Natural killer cell (primary cell): ENCODE data around the gene NGB. TPM values are rescaled to one million over a fixed set of nuclear protein-coding genes. Genes with fewer than 3 reads are reported as not detected.

ENCODE experiments used
- ATAC-seq, 3 donors: fragments of 150-1000 bp in 2 of 3; fragments of 200-7000 bp in 1 of 3; cut with Tn5 transposase; 1 replicate in 1 of 3; 2 replicates in 2 of 3; pipeline ENCODE4 v1.10.0; 2021; ENCODE audit warnings: mild to moderate bottlenecking in 2 of 3, moderate library complexity in 2 of 3
- DNase-seq, 2 donors: peaks; one replicate each; pipeline versions ENCODE4 v3.0.0 to v3.0.0-alpha.2; 2013 to 2021; ENCODE audit warnings: mixed read lengths in 1 of 2
- H3K27ac ChIP-seq: one replicate; pipeline ENCODE4 v1.5.1; 2013; ENCODE audit warnings: mild to moderate bottlenecking, low read length
- H3K27me3 ChIP-seq: one replicate; pipeline ENCODE4 v1.6.1; 2013; ENCODE audit warnings: low read length; ENCODE audit not compliant: control insufficient read depth, insufficient read depth
- H3K36me3 ChIP-seq: one replicate; pipeline ENCODE4 v1.6.1; 2013; ENCODE audit warnings: low read length; ENCODE audit not compliant: control insufficient read depth, insufficient read depth
- H3K4me1 ChIP-seq: one replicate; pipeline ENCODE4 v1.6.1; 2013; ENCODE audit warnings: low read length; ENCODE audit not compliant: control insufficient read depth, insufficient read depth
- H3K4me3 ChIP-seq: one replicate; pipeline ENCODE4 v1.5.1; 2013; ENCODE audit warnings: low read length
- H3K9me3 ChIP-seq: one replicate; pipeline ENCODE4 v1.6.1; 2013; ENCODE audit warnings: low read length; ENCODE audit not compliant: control insufficient read depth, insufficient read depth
- H3K27ac Mint-ChIP-seq, 2 donors: one replicate each; pipeline ENCODE4 v1.8.0; 2022; ENCODE audit warnings: mild to moderate bottlenecking in 2 of 2, mixed read lengths in 2 of 2, moderate library complexity in 1 of 2
- H3K27me3 Mint-ChIP-seq, 2 donors: one replicate each; pipeline ENCODE4 v1.8.0; 2022; ENCODE audit warnings: low read depth in 2 of 2, mixed read lengths in 2 of 2
- H3K36me3 Mint-ChIP-seq: one replicate; pipeline ENCODE4 v1.8.0; 2022; ENCODE audit warnings: mixed read lengths
- H3K4me1 Mint-ChIP-seq, 2 donors: one replicate each; pipeline ENCODE4 v1.8.0; 2022; ENCODE audit warnings: mixed read lengths in 2 of 2
- H3K4me3 Mint-ChIP-seq: one replicate; pipeline ENCODE4 v1.8.0; 2022; ENCODE audit warnings: mild to moderate bottlenecking, moderate library complexity, mixed read lengths
- H3K9me3 Mint-ChIP-seq, 2 donors: one replicate each; pipeline ENCODE4 v1.8.0; 2022; ENCODE audit warnings: mixed read lengths in 2 of 2
- WGBS: methylation state at CpG from one replicate; pipeline ENCODE4 v1.1.7; 2013; ENCODE audit warnings: missing lambda C conversion rate; ENCODE audit not compliant: insufficient coverage; 5-methylcytosine and 5-hydroxymethylcytosine counted together
- intact Hi-C: fragments of 100-400 bp; cut with micrococcal nuclease; formaldehyde crosslinking; loops from one replicate; pipeline ENCODE4 v1.14.2; 2022
- total RNA-seq, 4 donors: library from RNA; stranded (reverse); fragments of 120-200 nt in 1 of 4; gene quantifications; one replicate each; pipeline versions ENCODE4 v1.2.3 to v1.2.4, GENCODE V29; 2013 to 2022
- TF ChIP-seq, protein P1 (sequence below): fragments of 200-600 bp; IDR thresholded peaks from one replicate; pipeline ENCODE4 v1.8.0; 2022; ENCODE audit warnings: antibody characterized with exemption

NGB gene
- total RNA-seq, 3 donors from 2014 or later (not counting 1 experiment from before 2014, with no cell fraction given) = not detected

DNA sequence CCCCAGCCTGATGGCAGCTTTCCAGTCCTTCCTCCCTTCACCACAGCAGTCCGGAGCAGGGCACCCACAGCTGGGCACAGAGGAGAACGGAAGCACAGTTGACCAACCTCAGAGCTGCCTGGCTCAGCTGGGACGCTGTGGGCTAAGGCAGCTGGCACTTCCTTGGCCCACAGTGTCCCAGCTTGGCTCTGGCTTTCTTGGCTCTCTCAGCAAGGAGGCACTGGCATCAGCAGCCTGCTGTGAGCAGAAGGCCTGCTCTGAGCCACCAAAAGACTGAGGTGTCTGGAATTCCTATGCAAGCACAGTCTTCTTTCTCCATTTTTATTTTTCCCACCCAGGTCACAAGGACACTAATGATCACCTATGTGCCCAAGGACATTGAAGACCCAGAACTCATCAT, 32.6 kb downstream of the NGB start:
- no peaks in the 10 kb centered on the region for H3K9me3 ChIP-seq
- H3K9me3 Mint-ChIP-seq = no peaks in the 10 kb centered on the region
- peaks cover 8% of the 10 kb centered on the region for H3K4me1 ChIP-seq
- 82% methylated on average over 3 of the region's 3 CpGs for WGBS
- intact Hi-C loops = no loop called here
- H3K27me3 ChIP-seq = no peaks in the 10 kb centered on the region
- H3K36me3 Mint-ChIP-seq = no peaks in the 10 kb centered on the region
- ATAC-seq (no peak), DNase-seq (no peak)
- H3K27me3 Mint-ChIP-seq = peaks cover 0 to 6% of the 10 kb centered on the region in 2 donors
- TF ChIP-seq, protein P1, sequence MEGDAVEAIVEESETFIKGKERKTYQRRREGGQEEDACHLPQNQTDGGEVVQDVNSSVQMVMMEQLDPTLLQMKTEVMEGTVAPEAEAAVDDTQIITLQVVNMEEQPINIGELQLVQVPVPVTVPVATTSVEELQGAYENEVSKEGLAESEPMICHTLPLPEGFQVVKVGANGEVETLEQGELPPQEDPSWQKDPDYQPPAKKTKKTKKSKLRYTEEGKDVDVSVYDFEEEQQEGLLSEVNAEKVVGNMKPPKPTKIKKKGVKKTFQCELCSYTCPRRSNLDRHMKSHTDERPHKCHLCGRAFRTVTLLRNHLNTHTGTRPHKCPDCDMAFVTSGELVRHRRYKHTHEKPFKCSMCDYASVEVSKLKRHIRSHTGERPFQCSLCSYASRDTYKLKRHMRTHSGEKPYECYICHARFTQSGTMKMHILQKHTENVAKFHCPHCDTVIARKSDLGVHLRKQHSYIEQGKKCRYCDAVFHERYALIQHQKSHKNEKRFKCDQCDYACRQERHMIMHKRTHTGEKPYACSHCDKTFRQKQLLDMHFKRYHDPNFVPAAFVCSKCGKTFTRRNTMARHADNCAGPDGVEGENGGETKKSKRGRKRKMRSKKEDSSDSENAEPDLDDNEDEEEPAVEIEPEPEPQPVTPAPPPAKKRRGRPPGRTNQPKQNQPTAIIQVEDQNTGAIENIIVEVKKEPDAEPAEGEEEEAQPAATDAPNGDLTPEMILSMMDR = no peak
- no peak overlapping the region for H3K27ac Mint-ChIP-seq
- no peak overlapping the region for H3K4me3 ChIP-seq
- no peak overlapping the region for H3K4me3 Mint-ChIP-seq
- no peaks in the 10 kb centered on the region for H3K36me3 ChIP-seq
- H3K27ac ChIP-seq = no peak overlapping the region
- peaks cover 0 to 4% of the 10 kb centered on the region in 2 donors for H3K4me1 Mint-ChIP-seq

- H3K9me3 Mint-ChIP-seq = no peaks in the 10 kb centered on the region
- H3K36me3 Mint-ChIP-seq = no peaks in the 10 kb centered on the region
- DNase-seq = no peak
- H3K9me3 ChIP-seq = no peaks in the 10 kb centered on the region
- H3K27ac ChIP-seq = no peak overlapping the region
- WGBS = 74% methylated on average over 7 of the region's 7 CpGs
- H3K27ac Mint-ChIP-seq = no peak overlapping the region
- ATAC-seq = no peak
- H3K4me1 Mint-ChIP-seq = peaks cover 0 to 4% of the 10 kb centered on the region in 2 donors
- no peak overlapping the region for H3K4me3 Mint-ChIP-seq
- no peak overlapping the region for H3K4me3 ChIP-seq
- no peaks in the 10 kb centered on the region for H3K4me1 ChIP-seq
- H3K27me3 ChIP-seq = no peaks in the 10 kb centered on the region
- TF ChIP-seq, protein P1 = no peak
- H3K27me3 Mint-ChIP-seq = no peaks in the 10 kb centered on the region
- intact Hi-C loops = no loop called here
- H3K36me3 ChIP-seq = no peaks in the 10 kb centered on the region
These were observed 34.2 kb downstream of the NGB start for GRCh38 chr14:77236814-77237213.

GRCh38 chr14:77231721-77232120, 39.3 kb downstream of the NGB start:
- peaks cover 0 to 4% of the 10 kb centered on the region in 2 donors for H3K4me1 Mint-ChIP-seq
- H3K27ac Mint-ChIP-seq = no peak overlapping the region
- intact Hi-C loops = no loop called here
- no peak overlapping the region for H3K4me3 ChIP-seq
- no peaks in the 10 kb centered on the region for H3K27me3 Mint-ChIP-seq
- H3K36me3 ChIP-seq = no peaks in the 10 kb centered on the region
- ATAC-seq = no peak
- H3K4me3 Mint-ChIP-seq = no peak overlapping the region
- 84% methylated on average over 3 of the region's 3 CpGs for WGBS
- TF ChIP-seq, protein P1 = no peak
- no peaks in the 10 kb centered on the region for H3K27me3 ChIP-seq
- H3K27ac ChIP-seq = no peak overlapping the region
- DNase-seq = no peak
- no peaks in the 10 kb centered on the region for H3K36me3 Mint-ChIP-seq
- no peaks in the 10 kb centered on the region for H3K9me3 ChIP-seq
- no peaks in the 10 kb centered on the region for H3K9me3 Mint-ChIP-seq
- H3K4me1 ChIP-seq = no peaks in the 10 kb centered on the region

- Mint-ChIP-seq H3K4me3 (no peak overlapping the region), H3K4me1 (no peaks in the 10 kb centered on the region), H3K36me3 (no peaks in the 10 kb centered on the region), H3K27ac (no peak overlapping the region), H3K27me3 (no peaks in the 10 kb centered on the region), H3K9me3 (no peaks in the 10 kb centered on the region)
- WGBS = 83% methylated on average over 2 of the region's 2 CpGs
- no peaks in the 10 kb centered on the region for H3K9me3 ChIP-seq
- no peak for ATAC-seq
- DNase-seq = no peak
- no peaks in the 10 kb centered on the region for H3K27me3 ChIP-seq
- no peak overlapping the region for H3K4me3 ChIP-seq
- H3K4me1 ChIP-seq = no peaks in the 10 kb centered on the region
- H3K36me3 ChIP-seq = no peaks in the 10 kb centered on the region
- TF ChIP-seq, protein P1 = no peak
- no peak overlapping the region for H3K27ac ChIP-seq
- intact Hi-C loops = no loop called here
These were observed 40.1 kb downstream of the NGB start for GRCh38 chr14:77230914-77231313.
